Measurements from ENCODE around the gene MAP4K4. TPM values are rescaled to one million over a fixed set of nuclear protein-coding genes. Genes with fewer than 3 reads are reported as not detected.

The MAP4K4 gene
- total and polyA plus RNA-seq, 2 of the 13 experiments (the other 11 are each of a cell fraction or from before 2014, with no cell fraction given), result 105 to 264 TPM

- TF ChIP-seq ARNTL (CRISPR knock-in tag; IDR thresholded peaks at IDR 0.05) (0 out of 2 replicates have a peak, but pooled peaks have one; percentile 46), FOSL2 (CRISPR knock-in tag; IDR thresholded peaks at IDR 0.05) (peak; percentile 60), ZMAT3 (CRISPR knock-in tag; conservative IDR thresholded peaks at IDR 0.05) (no peak), CSRNP2 (CRISPR knock-in tag; conservative IDR thresholded peaks at IDR 0.05; ENCODE audit: low read depth) (no peak), ZMYM4 (CRISPR knock-in tag; IDR thresholded peaks at IDR 0.05) (peak; percentile 59; the same call in 1 of the 2 replicates), SUZ12 (IDR thresholded peaks at IDR 0.05; ENCODE audit: low read depth, low read length) (no peak), MED13 (CRISPR knock-in tag; IDR thresholded peaks at IDR 0.05) (no peak), HOMEZ (CRISPR knock-in tag; IDR thresholded peaks at IDR 0.05; ENCODE audit: low read depth) (0 out of 2 replicates have a peak, but pooled peaks have one; percentile 16), ZFP1 (CRISPR knock-in tag; IDR thresholded peaks at IDR 0.05) (peak; percentile 43; the same call in 1 of the 2 replicates), ZNF44 (CRISPR knock-in tag; IDR thresholded peaks at IDR 0.05) (no peak), ARID2 (CRISPR knock-in tag; IDR thresholded peaks at IDR 0.05; ENCODE audit: borderline replicate concordance) (no peak), ZBTB38 (CRISPR knock-in tag; IDR thresholded peaks at IDR 0.05) (no peak), ZSCAN21 (CRISPR knock-in tag; IDR thresholded peaks at IDR 0.05; ENCODE audit: borderline replicate concordance) (no peak), IRF2 (CRISPR knock-in tag; IDR thresholded peaks at IDR 0.05) (0 out of 2 replicates have a peak, but pooled peaks have one; percentile 32), ZNF670 (CRISPR knock-in tag; IDR thresholded peaks at IDR 0.05; ENCODE audit: borderline replicate concordance) (no peak), SMARCE1 (IDR thresholded peaks at IDR 0.05; ENCODE audit: borderline replicate concordance) (no peak), RFXAP (CRISPR knock-in tag; IDR thresholded peaks at IDR 0.05; ENCODE audit: borderline replicate concordance) (no peak), MIXL1 (CRISPR knock-in tag; IDR thresholded peaks at IDR 0.05) (0 out of 2 replicates have a peak, but pooled peaks have one; percentile 10), RFXANK (CRISPR knock-in tag; IDR thresholded peaks at IDR 0.05) (no peak), ELK4 (CRISPR knock-in tag; IDR thresholded peaks at IDR 0.05; ENCODE audit: borderline replicate concordance) (no peak), HMG20B (CRISPR knock-in tag; conservative IDR thresholded peaks at IDR 0.05) (no peak), ZNF121 (CRISPR knock-in tag; IDR thresholded peaks at IDR 0.05) (0 out of 2 replicates have a peak, but pooled peaks have one; percentile 37), CBX2 (IDR thresholded peaks at IDR 0.05; ENCODE audit: low read depth, low read length) (no peak), CBX2 (CRISPR knock-in tag; IDR thresholded peaks at IDR 0.05; ENCODE audit: low read depth) (no peak), SIX1 (CRISPR knock-in tag; IDR thresholded peaks at IDR 0.05; ENCODE audit: borderline replicate concordance) (no peak; the same call in 1 of the 2 replicates), BHLHE40 (IDR thresholded peaks at IDR 0.05; ENCODE audit: low read length) (0 out of 2 replicates have a peak, but pooled peaks have one; percentile 19), TP53 (CRISPR knock-in tag; conservative IDR thresholded peaks at IDR 0.05) (no peak), ZNF704 (CRISPR knock-in tag; IDR thresholded peaks at IDR 0.05; ENCODE audit: borderline replicate concordance) (no peak), ETV6 (CRISPR knock-in tag; conservative IDR thresholded peaks at IDR 0.05) (no peak)
These were observed 23.6 kb upstream of the MAP4K4 start (continued) for GRCh38 chr2:101673920-101674319.
